T-helper 2 cell treated with Interferon-gamma antibody and Interleukin-4, amounts not matched to agents 100 ng/mL and 5 ng/mL, for 36 hours (primary cell): Measurements from ENCODE around the gene INSM1. TPM values are rescaled to one million over a fixed set of nuclear protein-coding genes. Genes with fewer than 3 reads are reported as not detected.
"Not testable (repeated sequence)": the region's sequence is repeated elsewhere in the genome, so short reads cannot be mapped to it uniquely, and the experiment has no call there.

Experiments
- intact Hi-C: fragments of 100-400 bp; cut with micrococcal nuclease; formaldehyde crosslinking; loops from one replicate; pipeline ENCODE4 v1.15.1; 2023
- total RNA-seq: library from RNA; stranded (reverse); gene quantifications from 2 replicates; pipeline ENCODE4 v1.2.3, GENCODE V29; 2022

The INSM1 gene
- total RNA-seq: 0.05 TPM in 1 of 2 replicates, not detected in the other

DNA sequence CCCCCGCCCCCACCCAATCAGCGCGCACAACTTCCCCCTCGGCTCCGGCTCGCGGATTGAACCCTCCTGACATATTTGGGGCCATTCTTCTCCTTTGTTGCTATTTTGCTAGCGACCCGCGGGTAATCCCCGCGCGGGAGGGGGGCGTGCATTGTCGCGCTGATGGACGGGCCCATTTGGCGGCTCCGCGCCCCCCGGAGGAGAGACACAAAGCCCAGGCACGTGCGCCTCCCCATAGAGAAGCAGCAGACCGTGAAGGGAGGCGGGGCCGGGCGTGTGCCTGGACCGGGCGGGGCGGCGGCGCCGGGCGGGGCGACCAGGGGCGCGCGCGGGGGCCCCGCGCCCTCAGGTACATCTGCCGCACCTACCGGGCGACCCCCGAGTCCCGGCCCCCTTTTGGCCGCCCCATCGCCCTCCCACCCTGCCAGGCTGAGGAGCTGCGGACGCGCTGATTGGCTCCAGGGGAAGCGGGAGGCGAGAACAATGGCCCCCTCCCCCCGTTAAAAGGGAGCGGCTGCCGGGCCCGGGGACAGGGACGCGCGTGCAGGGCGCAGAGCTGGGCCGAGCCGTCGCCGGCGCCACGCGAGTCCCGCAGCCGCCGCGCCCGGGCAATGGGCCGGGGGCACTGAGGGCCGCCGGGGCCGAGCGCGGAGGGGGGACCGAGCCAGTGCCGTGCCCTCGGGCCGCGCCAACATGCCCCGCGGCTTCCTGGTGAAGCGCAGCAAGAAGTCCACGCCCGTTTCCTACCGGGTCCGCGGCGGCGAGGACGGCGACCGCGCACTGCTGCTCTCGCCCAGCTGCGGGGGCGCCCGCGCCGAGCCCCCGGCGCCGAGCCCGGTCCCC, at the start of gene INSM1:
Gene INSM1 (plus strand): TSS at position 530 of the 843 bp plus-strand sequence. CDS start 164 bp downstream, at position 694.
- intact Hi-C loops: loop anchor here (5.0 to 10.0 kb wide), 4 partner anchors 227 to 1335 kb away; partner anchors contain the start of gene NKX2-4

DNA sequence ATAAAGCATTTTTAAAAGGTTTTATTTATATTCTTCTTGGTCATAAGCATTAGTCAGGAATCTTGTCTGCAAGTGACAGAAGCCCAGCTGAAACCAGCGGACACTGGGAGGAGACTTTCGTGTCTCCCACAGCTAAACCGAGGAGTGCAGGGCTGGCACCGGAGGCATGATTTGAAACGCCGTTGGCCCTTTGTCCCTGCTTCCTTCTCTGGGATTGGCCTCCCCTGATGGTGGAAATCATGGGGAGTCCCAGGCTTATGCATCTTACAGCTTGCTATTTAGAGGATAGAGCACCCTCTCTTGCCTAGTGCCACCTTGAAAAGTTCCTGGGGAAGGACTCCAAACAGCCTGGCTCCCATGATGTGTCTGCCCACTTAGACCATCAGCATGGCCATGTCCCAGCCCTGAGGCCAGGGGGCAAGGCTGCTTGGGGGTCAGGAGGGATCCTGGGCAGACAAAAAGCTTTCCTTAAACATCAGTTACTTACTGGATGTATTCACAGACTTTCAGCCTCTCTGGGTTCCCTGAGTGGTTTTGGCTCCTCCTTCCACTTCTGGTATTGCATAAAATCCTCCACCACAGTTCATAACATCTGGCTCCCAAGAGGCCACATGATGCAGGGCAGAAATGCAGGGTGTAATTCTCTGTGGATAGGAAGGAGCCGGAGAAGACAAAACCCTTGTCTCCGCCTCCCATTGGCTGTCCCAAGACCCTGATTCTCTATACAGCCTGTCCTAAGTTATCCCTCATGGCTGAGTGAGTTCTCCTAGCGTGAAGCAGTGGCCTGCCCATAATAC, 49.3 kb upstream of the INSM1 start:
- intact Hi-C loops: no loop called here

GRCh38 chr20:20321134-20321533, 46.8 kb upstream of the INSM1 start:
- intact Hi-C loops: no loop called here

GRCh38 chr20:20321917-20322316, 46.0 kb upstream of the INSM1 start:
- intact Hi-C loops: no loop called here

DNA sequence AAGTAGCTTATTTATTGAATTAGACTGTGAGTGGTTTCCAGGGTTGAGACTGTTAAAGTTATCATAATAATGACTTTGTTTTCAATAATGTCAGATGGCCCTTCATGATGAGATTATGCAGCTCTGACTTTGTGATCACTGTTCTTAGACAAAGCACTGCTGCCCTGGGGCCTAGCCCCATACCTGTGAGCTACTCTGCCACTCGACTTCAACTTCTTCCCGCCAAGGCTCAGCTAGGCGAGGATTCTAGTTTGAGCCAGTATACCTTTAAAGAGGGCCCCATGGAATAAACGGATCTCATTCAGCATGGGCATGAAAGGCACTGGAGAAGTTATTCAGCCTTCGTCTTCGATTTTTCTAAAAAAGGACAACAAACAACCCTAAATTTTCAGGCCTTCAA, 45.0 kb upstream of the INSM1 start:
- intact Hi-C loops: no loop called here

GRCh38 chr20:20327746-20328145, 40.2 kb upstream of the INSM1 start:
- intact Hi-C loops: no loop called here

DNA sequence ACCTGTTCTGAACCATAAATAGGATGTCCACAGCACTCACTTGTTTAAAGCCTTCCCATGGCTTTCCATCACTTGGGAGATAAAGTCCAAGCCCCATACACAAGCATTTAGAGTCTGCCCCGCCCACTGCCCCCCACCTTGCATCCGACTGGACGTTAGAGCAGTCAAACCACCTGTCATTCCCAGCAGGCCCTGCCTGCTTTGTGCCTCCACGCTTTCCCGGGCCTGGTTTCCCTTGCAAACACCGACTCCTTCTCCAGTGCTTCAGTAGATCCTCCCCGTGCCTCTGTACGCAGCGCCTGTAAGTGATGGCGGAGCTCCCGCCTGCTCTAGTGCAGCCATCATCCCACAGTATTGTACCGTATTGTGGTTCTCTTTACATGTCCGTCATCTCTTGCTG, 38.3 kb upstream of the INSM1 start:
- intact Hi-C loops: no loop called here

GRCh38 chr20:20331156-20331555, 36.7 kb upstream of the INSM1 start:
- intact Hi-C loops: no loop called here

DNA sequence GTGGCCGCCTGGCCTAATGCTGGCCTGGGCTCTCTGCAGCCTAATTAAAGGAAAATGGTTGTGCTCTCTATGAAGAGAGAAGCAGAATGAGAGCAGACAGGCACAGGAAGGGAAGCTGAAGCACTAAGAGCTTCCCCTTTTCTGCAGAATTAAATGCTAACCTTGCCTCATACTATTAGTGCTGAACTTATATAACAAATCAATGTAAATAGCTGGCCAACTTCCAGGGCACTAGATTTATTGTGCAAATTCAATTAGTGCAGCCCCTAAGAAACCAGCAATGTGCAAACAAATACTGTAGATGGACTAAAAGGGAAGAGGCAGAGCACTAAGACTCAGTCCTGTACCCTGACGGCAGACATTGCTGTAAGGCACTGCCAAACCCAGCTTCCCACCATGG, 36.1 kb upstream of the INSM1 start:
- intact Hi-C loops: no loop called here

- intact Hi-C loops: no loop called here
Observed at GRCh38 chr20:20333866-20334265, 34.0 kb upstream of the INSM1 start.

GRCh38 chr20:20334489-20334888, 33.4 kb upstream of the INSM1 start:
- intact Hi-C loops: no loop called here

DNA sequence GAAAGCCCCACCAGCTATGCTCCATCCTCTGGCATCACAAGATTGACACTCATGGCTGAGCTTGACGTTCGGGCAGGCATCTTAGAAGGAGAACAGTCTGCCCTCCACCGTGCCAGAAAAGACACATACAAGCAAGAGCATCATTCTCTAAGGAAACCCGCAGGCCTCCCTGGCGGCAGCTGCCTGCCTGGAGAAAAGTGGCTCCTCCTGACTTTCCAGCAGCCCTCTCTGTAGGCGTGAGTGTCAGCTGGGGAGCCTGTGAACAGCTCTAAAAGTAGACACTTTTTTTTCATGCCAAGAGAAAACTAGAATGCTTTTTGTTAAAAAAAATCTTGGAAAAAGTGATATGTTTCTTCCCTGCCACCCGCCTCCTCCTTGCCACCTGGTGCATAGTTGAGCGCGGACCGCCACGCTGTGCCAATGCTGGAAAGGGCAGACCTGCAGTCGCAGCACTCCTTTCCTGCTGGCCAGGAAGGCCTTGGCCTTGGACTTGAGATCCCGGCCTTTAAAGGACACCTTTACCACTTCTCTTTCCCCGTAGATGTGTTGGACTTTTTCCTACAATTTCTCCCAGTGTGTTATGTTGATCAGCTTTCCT, 29.7 kb upstream of the INSM1 start:
- intact Hi-C loops: no loop called here

GRCh38 chr20:20340443-20340842, 27.5 kb upstream of the INSM1 start:
- intact Hi-C loops: no loop called here

DNA sequence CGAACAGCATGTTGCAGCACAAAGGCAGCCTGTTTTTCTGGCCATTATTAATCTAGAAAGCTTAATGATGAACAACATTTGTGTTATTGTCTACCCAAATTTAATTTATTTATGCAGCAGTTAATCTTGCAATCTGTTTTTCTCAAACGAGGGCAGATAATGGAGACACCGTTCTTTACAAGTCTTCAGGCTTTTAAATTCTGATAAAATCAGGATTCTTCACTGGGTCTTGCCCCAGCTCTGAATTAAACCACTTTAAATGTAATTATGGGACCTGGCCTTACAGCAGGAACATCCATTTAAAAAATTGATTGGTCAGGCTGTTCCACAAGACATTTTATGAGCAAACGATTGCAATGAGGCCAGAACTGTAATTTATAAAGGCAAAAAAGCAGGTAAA, 26.5 kb upstream of the INSM1 start:
- intact Hi-C loops: no loop called here

- intact Hi-C loops: no loop called here
Observed at GRCh38 chr20:20342066-20342465, 25.8 kb upstream of the INSM1 start.

- intact Hi-C loops: no loop called here
Observed at GRCh38 chr20:20343932-20344331, 24.0 kb upstream of the INSM1 start.

GRCh38 chr20:20344476-20344875, 23.4 kb upstream of the INSM1 start:
- intact Hi-C loops: no loop called here

- intact Hi-C loops: no loop called here
Observed at GRCh38 chr20:20353576-20353975, 14.3 kb upstream of the INSM1 start.

- intact Hi-C loops: not testable (repeated sequence)
Observed at GRCh38 chr20:20355503-20355902, 12.4 kb upstream of the INSM1 start.

- intact Hi-C loops: no loop called here
Observed at GRCh38 chr20:20358801-20359200, 9.1 kb upstream of the INSM1 start.

DNA sequence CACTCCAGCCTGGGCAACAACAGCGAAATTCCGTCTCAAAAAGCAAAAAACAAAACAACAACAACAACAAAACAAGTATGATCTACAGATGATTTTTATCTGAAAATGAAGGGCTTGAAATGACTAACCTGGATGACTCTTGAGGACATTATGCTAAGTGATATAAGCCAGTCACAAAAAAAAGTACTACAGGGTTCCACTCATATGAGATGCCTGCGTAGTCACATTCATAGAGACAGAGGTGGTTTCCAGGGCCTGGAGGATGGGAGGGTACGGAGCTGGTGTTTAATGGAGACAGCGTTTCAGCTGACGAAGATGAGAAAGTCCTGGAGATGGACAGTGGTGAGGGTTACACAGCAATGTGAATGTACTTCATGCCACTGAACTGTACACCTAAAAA, 8.3 kb upstream of the INSM1 start:
- intact Hi-C loops: loop anchor here (1.0 to 10.0 kb wide), 4 partner anchors 209 to 1035 kb away; partner anchors contain the start of gene NKX2-4

DNA sequence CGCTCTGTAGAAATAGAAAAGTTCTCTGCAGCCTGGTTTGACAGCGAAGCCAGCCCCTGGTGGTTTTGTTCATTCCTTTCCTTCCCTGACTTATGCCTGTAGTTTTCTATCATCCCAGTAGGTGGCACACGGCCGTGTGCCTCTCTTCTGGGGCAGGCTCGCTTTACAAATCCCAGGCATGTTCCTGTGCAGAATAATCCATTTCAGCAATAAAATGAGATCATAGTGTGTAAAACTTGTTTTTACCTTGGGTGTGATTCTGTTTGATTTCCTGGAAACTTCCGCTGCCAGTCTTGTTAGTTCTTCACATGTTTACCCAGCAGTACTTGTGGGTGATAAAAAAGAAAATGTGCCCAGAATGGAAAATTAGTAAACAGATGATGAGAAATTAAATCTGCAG, 7.4 kb upstream of the INSM1 start:
- intact Hi-C loops: loop anchor here (1.0 to 10.0 kb wide), 4 partner anchors 208 to 1034 kb away; partner anchors contain the start of gene NKX2-4
